GM19099 (cell line): ENCODE data around the gene WDR45B.

Source experiments
- POLR2A ChIP-seq: IDR thresholded peaks from 3 replicates; pipeline ENCODE4 v1.6.1; 2011; ENCODE audit warnings: low read depth; ENCODE audit not compliant: insufficient read length; ENCODE audit errors: extremely low read depth

WDR45B gene

DNA sequence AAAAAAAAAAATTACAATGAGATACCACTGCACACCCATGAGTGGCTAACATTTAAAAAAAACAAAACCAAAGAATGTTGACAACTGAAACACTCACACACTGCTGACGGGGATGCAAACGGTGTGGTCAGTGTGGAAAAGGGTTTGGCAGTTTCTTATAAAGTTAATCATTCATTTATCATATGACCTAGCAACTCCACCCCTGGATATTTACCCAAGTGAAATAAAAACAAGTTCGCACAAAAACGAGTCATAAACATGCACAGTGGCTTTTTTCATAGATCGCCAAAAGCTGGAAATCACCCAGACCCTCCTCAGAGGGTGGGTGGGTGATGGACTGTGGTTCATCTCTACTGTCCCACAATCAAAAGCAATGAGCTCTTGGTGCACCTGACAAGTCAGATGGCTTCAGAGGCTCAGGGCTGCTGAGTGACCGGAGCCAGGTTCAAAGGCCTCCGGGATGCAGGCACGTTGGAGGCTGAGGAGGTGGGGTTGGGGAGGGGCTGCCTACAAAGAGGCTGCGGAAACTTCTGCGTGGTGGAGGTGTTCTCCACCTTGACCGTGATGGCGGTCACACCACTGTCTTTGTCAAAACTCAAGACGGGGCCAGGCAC is 36.1 kb upstream of the WDR45B start:
- no peak for TF ChIP-seq POLR2A

DNA sequence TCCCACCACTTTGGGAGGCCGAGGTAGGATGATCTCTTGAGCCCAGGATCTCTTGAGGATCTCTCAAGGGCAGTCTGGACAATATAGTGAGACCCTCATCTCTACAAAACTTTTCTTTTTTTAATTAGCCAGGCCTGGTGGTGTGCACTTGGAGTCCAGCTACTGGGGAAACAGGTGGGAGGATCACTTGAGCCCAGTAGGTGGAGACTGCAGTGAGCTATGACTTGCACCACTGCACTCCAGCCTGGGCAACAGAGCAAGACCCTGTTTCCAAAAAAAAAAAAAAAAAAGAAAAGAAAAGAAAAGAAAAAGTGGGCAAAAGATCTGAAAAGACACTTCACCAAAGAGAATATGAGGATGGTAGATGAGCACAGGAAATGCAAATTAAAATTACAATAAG is 35.3 kb upstream of the WDR45B start:
- TF ChIP-seq POLR2A: no peak

DNA sequence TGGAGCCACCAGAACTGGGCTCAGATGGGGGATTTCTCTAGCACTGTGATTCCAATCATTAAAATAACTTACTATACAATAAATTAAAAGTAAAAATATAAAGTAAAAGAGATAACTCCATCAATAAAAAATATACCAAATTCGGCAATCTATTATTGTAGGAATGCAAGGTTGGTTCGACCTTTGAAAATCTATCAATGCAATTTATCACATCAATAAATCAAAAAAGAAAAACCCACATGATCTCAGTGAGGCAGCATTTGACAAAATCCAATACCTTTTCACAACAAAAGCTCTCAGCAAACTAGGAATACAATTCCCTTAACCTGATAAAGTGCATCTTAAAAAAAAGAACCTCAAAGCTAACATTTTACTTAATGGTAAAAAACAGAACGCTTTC is 33.3 kb upstream of the WDR45B start:
- no peak for TF ChIP-seq POLR2A

DNA sequence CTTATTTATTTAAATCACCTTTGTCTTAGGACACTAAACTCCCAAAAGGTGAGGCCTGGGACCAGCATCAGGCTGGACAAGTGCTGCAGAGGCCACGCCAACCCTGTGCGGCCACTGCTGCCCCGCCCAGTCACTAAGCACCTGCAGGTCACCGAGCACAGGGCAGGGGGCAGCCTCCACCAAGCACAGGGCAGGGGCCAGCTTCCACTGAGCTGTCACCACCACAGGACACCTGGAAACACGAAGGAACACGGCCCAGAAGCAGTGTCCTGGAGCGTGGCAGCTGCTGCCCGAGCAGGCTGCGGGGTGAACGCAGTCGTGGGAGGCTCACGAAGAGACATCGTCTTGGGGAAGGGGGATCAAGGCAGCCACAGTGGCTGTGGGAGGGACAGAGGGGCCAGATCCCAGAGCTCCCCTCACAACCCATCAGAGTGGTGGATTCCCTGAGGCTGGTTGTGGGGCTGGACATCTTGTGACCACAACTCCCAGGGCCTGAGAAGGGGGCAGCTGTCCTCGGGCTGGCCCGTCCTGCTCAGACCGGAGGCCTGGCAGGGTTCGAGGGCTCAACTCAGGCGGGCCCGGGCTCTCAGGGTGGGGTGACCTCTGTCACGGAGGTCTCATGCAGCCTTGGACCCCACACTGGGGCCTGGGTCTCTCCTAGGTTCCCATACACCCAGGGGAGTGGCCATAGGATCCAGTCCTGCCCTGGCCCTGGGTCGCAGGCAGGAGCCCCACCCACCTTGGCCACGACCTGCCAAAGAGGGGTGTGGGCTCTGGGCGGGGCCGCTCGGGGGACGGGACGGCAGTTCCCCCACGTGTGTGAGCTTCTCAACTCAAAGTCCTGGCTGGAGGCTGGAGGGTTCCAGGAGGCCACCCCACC is 31.6 kb upstream of the WDR45B start:
- no peak for TF ChIP-seq POLR2A

DNA sequence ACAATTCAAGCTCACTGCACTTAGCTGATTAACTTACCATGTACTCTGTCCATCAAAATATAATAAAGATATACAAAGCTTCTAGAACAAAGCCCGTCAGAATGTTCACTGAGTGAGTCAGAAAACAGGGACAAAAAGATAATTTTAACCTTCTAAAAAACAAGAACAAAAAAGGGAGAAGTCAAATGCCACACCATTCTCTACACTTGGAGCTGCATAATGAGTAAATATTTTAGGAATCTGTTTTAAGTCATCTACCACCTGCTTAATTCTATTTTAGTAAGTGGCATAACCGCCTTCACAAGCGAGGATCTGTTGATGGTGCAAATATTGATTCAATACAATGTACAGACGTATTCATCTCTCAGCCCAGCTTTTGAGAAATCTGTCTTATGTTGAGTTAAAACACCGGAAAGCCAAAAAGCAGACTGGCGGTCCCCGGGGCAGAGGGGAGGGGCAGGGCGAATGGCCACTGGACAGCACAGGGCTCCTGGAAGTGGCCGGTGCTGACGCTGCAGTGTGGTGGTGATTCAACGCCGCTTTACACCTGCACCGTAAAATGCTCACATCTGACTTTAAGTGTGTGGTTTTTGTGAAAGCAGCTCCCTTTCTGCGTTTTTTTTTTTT is 30.1 kb upstream of the WDR45B start:
- no peak for TF ChIP-seq POLR2A

DNA sequence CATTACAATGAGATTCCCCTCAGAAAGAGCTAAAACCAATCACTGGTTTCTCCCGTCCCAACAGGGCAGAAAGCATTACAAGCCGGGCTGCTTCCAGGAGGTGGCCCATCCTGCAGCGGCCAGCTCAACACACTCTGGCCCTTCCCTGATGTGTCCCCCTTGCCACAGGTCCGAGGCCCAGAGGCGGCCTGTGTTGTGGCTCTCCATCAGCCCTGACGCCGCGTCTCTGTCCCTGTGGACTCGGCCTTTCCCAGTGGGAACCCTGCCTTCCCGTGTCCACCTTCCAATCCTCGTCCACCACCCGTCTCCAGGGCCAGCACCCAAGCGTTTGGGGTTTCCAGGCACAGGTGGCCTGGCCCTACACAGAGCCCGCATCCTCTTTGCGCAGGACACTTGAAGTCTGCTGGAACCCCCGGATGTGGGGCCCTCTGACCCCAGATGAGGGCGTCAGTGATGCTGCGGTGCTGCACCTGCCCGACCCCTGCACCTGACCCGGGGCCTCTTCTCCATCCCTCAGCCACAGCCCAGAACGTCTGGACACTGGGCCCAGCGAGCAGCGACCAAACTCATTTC is 29.2 kb upstream of the WDR45B start:
- no peak for TF ChIP-seq POLR2A

DNA sequence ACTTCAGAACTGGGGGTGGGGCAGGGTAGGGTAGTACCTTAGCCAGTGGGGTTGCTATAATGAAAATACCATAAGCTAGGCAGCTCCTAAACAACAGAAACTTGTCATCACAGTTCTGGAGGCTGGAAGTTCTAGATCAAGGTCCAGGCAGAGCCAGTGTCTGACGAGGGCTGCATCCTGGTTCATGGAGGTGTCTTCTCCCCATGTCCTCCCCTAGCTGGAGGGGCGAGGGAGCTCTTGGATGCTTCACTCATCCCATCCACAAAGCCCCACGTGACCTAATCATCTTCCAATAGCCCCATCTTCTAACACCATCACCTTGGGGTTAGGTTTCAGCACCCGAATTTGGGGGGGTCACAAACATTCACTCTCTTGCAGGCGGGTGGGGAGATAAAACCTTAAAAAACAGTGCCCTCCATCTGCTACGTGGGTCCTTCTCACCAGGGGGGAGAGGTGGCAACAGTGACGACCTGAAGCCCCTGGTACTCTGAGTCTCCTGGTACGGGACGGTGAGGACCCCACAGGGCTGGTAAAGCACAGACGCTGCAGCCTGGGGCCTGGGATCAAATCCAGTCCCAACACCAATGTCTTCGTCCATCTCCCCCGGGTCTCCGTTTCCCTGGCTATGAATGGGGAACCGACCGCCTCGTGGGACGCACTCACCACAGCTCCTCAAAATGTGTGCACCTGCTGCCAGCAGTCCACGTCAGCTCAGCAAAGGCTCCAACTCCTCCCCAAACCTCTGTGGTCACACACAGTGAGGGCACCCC is 27.4 kb upstream of the WDR45B start:
- TF ChIP-seq POLR2A: no peak

DNA sequence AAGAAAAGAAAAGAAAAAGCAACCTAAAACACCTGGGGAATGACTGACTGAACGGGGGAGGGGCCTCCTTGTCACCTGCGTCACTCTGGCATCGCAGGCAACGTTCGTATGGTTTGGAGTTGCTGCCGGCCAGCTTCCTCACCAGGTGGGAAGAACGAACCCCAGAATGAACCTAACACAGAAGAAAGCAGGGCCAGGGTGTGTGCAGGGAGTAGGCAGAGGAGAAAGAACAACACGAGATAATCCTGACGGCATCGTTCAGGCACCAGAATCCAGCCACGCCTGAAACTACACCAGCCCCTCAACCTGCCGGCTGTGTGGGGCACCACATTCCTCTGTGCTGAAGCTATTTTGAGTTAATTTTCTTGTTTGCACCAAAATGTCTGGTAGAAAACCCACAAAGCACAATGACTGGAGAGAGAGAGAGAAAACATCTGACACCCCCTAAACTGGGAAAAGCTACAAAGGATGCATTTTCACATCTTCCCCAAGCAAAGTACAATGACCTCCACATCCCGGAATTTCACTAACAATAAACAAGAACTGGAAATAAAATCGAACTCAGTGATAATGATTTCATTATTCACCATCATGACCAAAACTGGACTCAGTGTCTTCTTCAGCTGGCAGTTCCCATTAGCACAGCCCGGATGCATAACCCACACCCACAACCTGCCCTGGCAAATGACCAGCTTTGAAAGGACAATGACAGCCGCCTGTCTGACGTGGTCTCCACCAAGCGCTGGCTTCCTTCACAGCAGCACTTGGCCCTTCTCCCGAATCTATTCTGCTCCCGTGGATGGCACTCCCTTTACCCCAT is 26.6 kb upstream of the WDR45B start:
- TF ChIP-seq POLR2A: no peak

DNA sequence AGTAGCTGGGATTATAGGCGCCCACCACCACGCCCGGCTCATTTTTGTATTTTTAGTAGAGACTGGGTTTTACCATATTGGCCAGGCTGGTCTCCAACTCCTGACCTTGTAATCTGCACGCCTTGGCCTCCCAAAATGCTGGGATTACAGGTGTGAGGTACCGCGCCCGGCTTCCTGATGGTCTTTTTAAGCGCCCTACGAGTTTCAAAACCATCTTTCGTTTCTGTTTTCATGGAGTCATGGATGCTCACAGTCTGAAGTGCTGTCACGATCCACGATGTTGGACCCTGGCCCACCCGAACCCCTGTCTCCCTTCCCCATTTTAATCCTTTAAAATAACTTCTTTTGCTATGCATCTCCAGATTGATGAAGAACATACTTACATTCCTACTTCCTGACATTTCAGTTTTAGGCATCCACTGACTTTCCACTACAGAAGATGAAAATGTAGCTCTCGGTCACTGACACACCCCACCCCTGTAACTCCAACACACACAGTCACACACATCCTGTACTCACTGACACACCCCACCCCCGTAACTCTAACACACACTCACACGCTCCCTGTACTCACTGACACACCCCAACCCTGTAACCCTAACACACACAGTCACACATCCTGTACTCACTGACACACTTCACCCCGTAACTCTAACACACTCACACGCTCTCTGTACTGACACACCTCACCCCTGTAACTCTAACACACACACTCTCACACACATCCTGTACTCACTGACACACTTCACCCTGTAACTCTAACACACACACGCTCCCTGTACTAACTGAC is 22.6 kb upstream of the WDR45B start:
- no peak for TF ChIP-seq POLR2A

DNA sequence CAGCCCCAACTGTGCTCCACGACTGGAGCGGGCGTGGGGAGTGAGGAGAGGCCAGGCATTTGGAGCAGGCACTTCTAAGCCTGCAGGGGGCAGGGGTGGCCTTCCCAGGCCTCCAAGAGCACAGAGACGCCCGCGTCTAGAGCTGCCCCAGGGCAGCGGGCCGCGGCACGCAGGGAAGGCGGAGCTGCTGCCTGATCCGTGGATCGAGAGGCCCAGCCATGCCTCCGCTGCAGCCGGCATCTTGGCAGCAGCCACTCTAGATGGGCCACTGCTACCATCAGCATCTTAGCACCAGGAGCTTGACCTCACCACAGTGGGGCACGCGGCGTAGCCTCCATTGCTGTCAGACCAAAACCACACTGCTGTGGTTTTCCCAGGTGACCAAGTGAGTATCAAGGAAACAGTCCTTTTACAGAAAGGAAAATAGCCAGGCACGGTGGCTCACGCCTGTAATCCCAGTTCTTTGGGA is 20.4 kb upstream of the WDR45B start:
- no peak for TF ChIP-seq POLR2A

DNA sequence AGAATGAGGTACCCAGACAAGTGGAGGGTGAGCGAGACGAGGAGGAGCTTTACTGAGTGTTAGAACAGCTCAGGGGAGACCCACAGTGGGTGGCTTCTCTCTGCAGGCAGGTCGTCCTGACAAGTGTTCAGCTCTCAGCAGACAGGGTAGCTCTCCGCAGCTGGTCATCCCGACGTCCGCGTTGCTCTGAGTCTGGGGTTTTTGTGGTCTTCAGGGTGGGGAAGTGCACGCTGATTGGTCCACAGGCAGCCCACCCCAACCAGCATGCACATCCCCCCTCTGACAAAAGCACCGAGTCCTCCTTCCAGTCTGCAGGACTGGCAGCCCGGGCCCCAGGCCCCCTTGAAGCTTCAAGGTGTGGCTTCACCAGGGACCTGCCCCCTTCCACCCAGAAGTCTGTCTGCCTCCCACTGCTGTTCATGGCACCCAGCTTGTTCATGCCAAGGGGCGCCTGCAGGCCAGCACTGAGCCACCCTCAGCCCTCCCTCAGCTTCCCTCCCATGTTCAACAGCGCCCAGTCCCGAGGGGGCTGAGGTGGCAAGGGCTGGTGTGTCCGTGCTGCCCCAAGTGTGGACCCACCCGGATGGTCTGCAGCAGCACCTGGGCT is 19.9 kb upstream of the WDR45B start:
- no peak for TF ChIP-seq POLR2A

DNA sequence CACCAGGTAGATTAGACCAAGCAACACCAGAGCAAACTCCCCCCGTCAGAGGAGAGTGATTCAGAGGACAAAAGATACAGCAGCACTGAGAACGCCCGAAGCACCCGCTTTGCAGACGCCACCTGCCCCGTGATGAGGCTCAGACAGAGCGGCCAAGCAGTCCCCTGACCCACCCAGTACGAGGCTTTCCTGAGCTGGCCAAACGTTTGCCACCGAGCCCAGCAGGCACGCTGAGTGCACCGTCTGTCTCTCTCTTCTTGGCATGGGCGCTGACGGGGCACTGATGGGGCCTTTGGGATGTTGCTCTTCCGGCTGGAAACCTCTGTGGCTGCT is 19.4 kb upstream of the WDR45B start:
- no peak for TF ChIP-seq POLR2A
